GM12864 (cell line): ENCODE results near the gene LEF1.
A peak's percentile ranks its signal among the peaks of the same experiment; 100 is the strongest.

Experiments used
- DNase-seq: peaks from one replicate; pipeline ENCODE4 v3.0.0-alpha.2; 2011; ENCODE audit warnings: low read depth
- H3K4me3 ChIP-seq: 2 replicates; pipeline ENCODE4 v1.5.1; 2011; ENCODE audit warnings: mild to moderate bottlenecking, low read depth, low read length, control low read depth
- CTCF ChIP-seq: IDR thresholded peaks from 2 replicates; pipeline ENCODE4 v1.5.1; 2011; ENCODE audit warnings: low read depth, mild to moderate bottlenecking, moderate library complexity, low read length, control low read depth, inconsistent platforms; ENCODE audit errors: missing control alignments

LEF1 gene

GRCh38 chr4:108192056-108192455, 23.3 kb upstream of the LEF1 start:
- no peak for DNase-seq
- H3K4me3 ChIP-seq, result no peak overlapping the region
- TF ChIP-seq CTCF, result no peak

DNA sequence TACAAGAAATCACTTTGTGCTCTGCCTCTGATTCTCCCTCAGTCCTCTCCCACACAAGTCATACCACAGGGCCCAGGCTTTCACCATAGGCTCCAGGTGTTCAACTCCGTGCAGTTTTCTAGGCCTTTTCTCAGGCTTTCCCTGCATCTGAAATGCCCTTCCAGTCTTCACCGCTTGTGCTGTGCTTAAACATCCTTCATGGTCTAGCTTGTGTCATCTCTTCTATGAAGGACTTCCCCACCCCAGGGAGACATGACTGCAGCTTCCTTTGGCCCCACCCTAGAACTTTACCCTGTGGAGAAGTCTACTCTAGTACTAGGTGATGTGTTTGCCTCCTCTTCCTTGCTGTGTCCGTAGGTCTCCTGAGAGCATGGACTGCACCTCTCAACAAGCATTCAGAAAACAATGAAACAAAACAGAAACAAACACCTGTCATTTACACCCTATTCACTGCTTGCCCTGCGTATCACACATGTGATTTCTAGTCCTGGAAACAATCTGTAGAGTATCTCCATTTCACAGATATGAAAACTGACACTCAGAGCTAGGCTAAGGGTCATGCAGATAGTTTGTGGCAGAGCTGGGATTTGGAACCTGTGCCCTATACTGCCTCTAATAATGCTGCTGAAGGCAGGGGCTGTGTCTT, 22.7 kb upstream of the LEF1 start:
- DNase-seq, result no peak
- TF ChIP-seq CTCF, result no peak
- H3K4me3 ChIP-seq, result no peak overlapping the region

GRCh38 chr4:108188770-108189169, 20.0 kb upstream of the LEF1 start:
- no peak for TF ChIP-seq CTCF
- no peak for DNase-seq
- H3K4me3 ChIP-seq, result no peak overlapping the region

- H3K4me3 ChIP-seq, result no peak overlapping the region
- no peak for DNase-seq
- no peak for TF ChIP-seq CTCF
These were observed 16.5 kb upstream of the LEF1 start for GRCh38 chr4:108185252-108185651.

GRCh38 chr4:108184453-108185049, 15.8 kb upstream of the LEF1 start:
- DNase-seq, result no peak
- no peak for TF ChIP-seq CTCF
- H3K4me3 ChIP-seq, result no peak overlapping the region

DNA sequence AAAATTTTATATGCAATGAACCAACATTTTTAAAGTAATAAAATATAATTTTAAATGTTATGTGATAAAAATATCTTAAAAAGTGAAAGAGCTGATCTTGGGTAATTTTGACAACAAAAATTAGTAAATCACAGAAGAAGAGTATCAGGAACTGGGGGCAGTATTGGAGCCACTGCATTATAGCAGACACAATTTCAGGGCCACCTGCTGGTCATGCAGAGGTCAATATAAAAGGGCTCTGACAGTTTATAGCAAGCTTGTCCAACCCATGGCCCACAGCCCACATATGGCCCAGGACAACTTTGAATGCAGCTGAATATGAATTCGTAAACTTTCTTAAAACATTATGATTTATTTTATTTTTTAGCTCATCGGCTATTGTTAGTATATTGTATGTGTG, 13.0 kb upstream of the LEF1 start:
- TF ChIP-seq CTCF, result peak; percentile 19
- no peak for DNase-seq
- H3K4me3 ChIP-seq, result no peak overlapping the region

DNA sequence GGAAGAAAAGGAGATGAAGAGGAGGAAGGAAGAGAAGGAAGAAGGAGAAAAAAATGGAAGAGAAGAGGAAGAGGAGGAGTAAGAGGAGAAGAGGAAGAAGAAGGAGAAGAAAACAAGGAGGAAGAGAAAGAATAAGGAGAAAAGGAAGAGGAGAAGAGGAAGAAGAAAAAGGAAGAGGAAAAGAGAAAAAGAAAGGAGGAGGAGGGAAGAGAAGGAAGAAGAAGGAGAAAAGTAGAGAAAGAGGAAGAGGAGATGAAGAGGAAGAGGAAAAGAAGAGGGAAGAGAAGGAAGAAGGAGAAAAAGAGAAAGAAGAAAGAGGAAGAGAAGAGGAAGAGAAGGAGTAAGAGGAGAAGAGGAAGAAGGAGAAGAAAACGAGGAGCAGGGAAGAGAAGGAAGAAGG, 11.8 kb upstream of the LEF1 start:
- no peak overlapping the region for H3K4me3 ChIP-seq
- TF ChIP-seq CTCF, result no peak
- no peak for DNase-seq
